Jurkat, Clone E6-1 (cell line): ENCODE measurements around the gene MT1B.

Experiments used
- DNase-seq: peaks from one replicate; pipeline ENCODE4 v3.0.0-alpha.2; 2011; ENCODE audit warnings: low read depth, low spot score
- H3K4me3 ChIP-seq: 2 replicates; pipeline ENCODE4 v1.5.1; 2011; ENCODE audit warnings: mild to moderate bottlenecking, low read length, control low read depth, moderate library complexity

MT1B gene

GRCh38 chr16:56634715-56635440, 16.8 kb upstream of the MT1B start:
- no peak for DNase-seq
- no peak overlapping the region for H3K4me3 ChIP-seq

- DNase-seq: no peak
- H3K4me3 ChIP-seq: no peak overlapping the region
Measured at GRCh38 chr16:56635441-56635967, 16.2 kb upstream of the MT1B start.

GRCh38 chr16:56636616-56637413, 14.9 kb upstream of the MT1B start:
- no peak for DNase-seq
- H3K4me3 ChIP-seq: no peak overlapping the region

- no peak within 1 kb of the TSS for H3K4me3 ChIP-seq
- no peak for DNase-seq
Measured at GRCh38 chr16:56637814-56638750, 13.6 kb upstream of the MT1B start, which contains the start of gene MT1A. MT1A (plus strand) TSS chr16:56638666; CDS start chr16:56638739, 73 bp downstream.

- no peak for DNase-seq
- no peak overlapping the region for H3K4me3 ChIP-seq
Measured at GRCh38 chr16:56639045-56639444, 12.6 kb upstream of the MT1B start.

GRCh38 chr16:56640076-56640475, 11.6 kb upstream of the MT1B start:
- no peak overlapping the region for H3K4me3 ChIP-seq
- no peak for DNase-seq

- no peak overlapping the region for H3K4me3 ChIP-seq
- DNase-seq: no peak
Measured at GRCh38 chr16:56641166-56641565, 10.5 kb upstream of the MT1B start.

- peak overlapping the region; percentile 32 for H3K4me3 ChIP-seq
- peak; percentile 35 for DNase-seq
Measured at GRCh38 chr16:56643080-56643778, 8.5 kb upstream of the MT1B start.

- H3K4me3 ChIP-seq: peak overlapping the region; percentile 32
- DNase-seq: no peak
Measured at GRCh38 chr16:56643833-56644232, 7.9 kb upstream of the MT1B start.

- no peak overlapping the region for H3K4me3 ChIP-seq
- no peak for DNase-seq
Measured at GRCh38 chr16:56645311-56645710, 6.4 kb upstream of the MT1B start.

GRCh38 chr16:56645838-56646237, 5.8 kb upstream of the MT1B start:
- no peak for DNase-seq
- no peak overlapping the region for H3K4me3 ChIP-seq

- H3K4me3 ChIP-seq: no peak overlapping the region
- DNase-seq: no peak
Measured at GRCh38 chr16:56647641-56648431, 3.9 kb upstream of the MT1B start.

- no peak for DNase-seq
- no peak overlapping the region for H3K4me3 ChIP-seq
Measured at GRCh38 chr16:56649271-56649670, 2.4 kb upstream of the MT1B start.

- no peak for DNase-seq
- H3K4me3 ChIP-seq: no peak overlapping the region
Measured at GRCh38 chr16:56649820-56650219, 1.9 kb upstream of the MT1B start.

- DNase-seq: no peak
- no peak overlapping the region for H3K4me3 ChIP-seq
Measured at GRCh38 chr16:56652600-56652999, 914 bp downstream of the MT1B start.

- DNase-seq: no peak
- no peak overlapping the region for H3K4me3 ChIP-seq
Measured at GRCh38 chr16:56653218-56653617, 1.5 kb downstream of the MT1B start.

GRCh38 chr16:56657555-56658326, 6.1 kb downstream of the MT1B start, which contains the start of gene MT1F:
MT1F (plus strand) TSS chr16:56657959; CDS start chr16:56658059, 100 bp downstream.
- DNase-seq: no peak

More at GRCh38 chr16:56657555-56658326, 6.1 kb downstream of the MT1B start, which contains the start of gene MT1F:
- peak within 1 kb of the TSS; percentile 50 for H3K4me3 ChIP-seq
